Measurements from ENCODE around the gene AQR.
"Not testable (repeated sequence)": the region's sequence is repeated elsewhere in the genome, so short reads cannot be mapped to it uniquely, and the experiment has no call there.

The AQR gene

GRCh38 chr15:34815836-34816235 lies 153.7 kb downstream of the AQR start:
- no peak overlapping the region for H3K9ac ChIP-seq (ENCODE audit: low read length)
- H3K27me3 ChIP-seq (ENCODE audit: control insufficient read depth, insufficient read depth, low read length) = no peaks in the 10 kb centered on the region
- peaks cover 3% of the 10 kb centered on the region; the same call in 1 of the 2 replicates for H3K4me1 ChIP-seq (ENCODE audit: control insufficient read depth, insufficient read depth, low read length)
- no peak overlapping the region for H3K4me3 ChIP-seq (ENCODE audit: low read depth, low read length)
- no peaks in the 10 kb centered on the region for H3K9me3 ChIP-seq (ENCODE audit: control insufficient read depth, insufficient read depth, low read depth, low read length)
- no peaks in the 10 kb centered on the region for H3K36me3 ChIP-seq (ENCODE audit: control insufficient read depth, insufficient read depth, low read length)
- no peak overlapping the region for H3K27ac ChIP-seq (ENCODE audit: low read depth, low read length)

GRCh38 chr15:34813446-34814190 lies 155.9 kb downstream of the AQR start:
- Histone ChIP-seq H3K9ac (ENCODE audit: low read length) (peak overlapping the region; percentile 54), H3K27ac (ENCODE audit: low read depth, low read length) (peak overlapping the region; percentile 4; the same call in 1 of the 2 replicates), H3K4me3 (ENCODE audit: low read depth, low read length) (no peak overlapping the region), H3K36me3 (ENCODE audit: control insufficient read depth, insufficient read depth, low read length) (no peaks in the 10 kb centered on the region), H3K9me3 (ENCODE audit: control insufficient read depth, insufficient read depth, low read depth, low read length) (no peaks in the 10 kb centered on the region), H3K27me3 (ENCODE audit: control insufficient read depth, insufficient read depth, low read length) (no peaks in the 10 kb centered on the region), H3K4me1 (ENCODE audit: control insufficient read depth, insufficient read depth, low read length) (peaks cover 5% of the 10 kb centered on the region; the same call in 1 of the 2 replicates)

- H3K36me3 ChIP-seq (ENCODE audit: control insufficient read depth, insufficient read depth, low read length); H3K4me3 ChIP-seq (ENCODE audit: low read depth, low read length); H3K9ac ChIP-seq (ENCODE audit: low read length); H3K9me3 ChIP-seq (ENCODE audit: control insufficient read depth, insufficient read depth, low read depth, low read length); H3K4me1 ChIP-seq (ENCODE audit: control insufficient read depth, insufficient read depth, low read length); H3K27me3 ChIP-seq (ENCODE audit: control insufficient read depth, insufficient read depth, low read length): not testable (repeated sequence)
- H3K27ac ChIP-seq (ENCODE audit: low read depth, low read length) = peak overlapping the region; percentile 36; the same call in 1 of the 2 replicates
Observed at GRCh38 chr15:34812868-34813365, 156.6 kb downstream of the AQR start.

GRCh38 chr15:34812369-34812768 lies 157.2 kb downstream of the AQR start:
- no peaks in the 10 kb centered on the region for H3K27me3 ChIP-seq (ENCODE audit: control insufficient read depth, insufficient read depth, low read length)
- no peaks in the 10 kb centered on the region for H3K36me3 ChIP-seq (ENCODE audit: control insufficient read depth, insufficient read depth, low read length)
- H3K27ac ChIP-seq (ENCODE audit: low read depth, low read length) = peak overlapping the region; percentile 36; the same call in 1 of the 2 replicates
- peaks cover 5% of the 10 kb centered on the region; the same call in 1 of the 2 replicates for H3K4me1 ChIP-seq (ENCODE audit: control insufficient read depth, insufficient read depth, low read length)
- H3K4me3 ChIP-seq (ENCODE audit: low read depth, low read length) = no peak overlapping the region
- no peak overlapping the region for H3K9ac ChIP-seq (ENCODE audit: low read length)
- peaks cover 3% of the 10 kb centered on the region; the same call in 1 of the 2 replicates for H3K9me3 ChIP-seq (ENCODE audit: control insufficient read depth, insufficient read depth, low read depth, low read length)

- Histone ChIP-seq H3K4me3 (ENCODE audit: low read depth, low read length) (no peak overlapping the region), H3K9ac (ENCODE audit: low read length) (peak overlapping the region; percentile 47), H3K27ac (ENCODE audit: low read depth, low read length) (peak overlapping the region; percentile 11; the same call in 1 of the 2 replicates)
Observed at GRCh38 chr15:34810443-34811129, 159.0 kb downstream of the AQR start.

GRCh38 chr15:34809186-34809585 lies 160.4 kb downstream of the AQR start:
- peaks cover 5% of the 10 kb centered on the region; the same call in 1 of the 2 replicates for H3K4me1 ChIP-seq (ENCODE audit: control insufficient read depth, insufficient read depth, low read length)
- no peaks in the 10 kb centered on the region for H3K36me3 ChIP-seq (ENCODE audit: control insufficient read depth, insufficient read depth, low read length)
- no peak overlapping the region for H3K27ac ChIP-seq (ENCODE audit: low read depth, low read length)
- no peaks in the 10 kb centered on the region for H3K27me3 ChIP-seq (ENCODE audit: control insufficient read depth, insufficient read depth, low read length)
- no peak overlapping the region for H3K9ac ChIP-seq (ENCODE audit: low read length)
- peaks cover 14% of the 10 kb centered on the region for H3K9me3 ChIP-seq (ENCODE audit: control insufficient read depth, insufficient read depth, low read depth, low read length)
- no peak overlapping the region for H3K4me3 ChIP-seq (ENCODE audit: low read depth, low read length)

More at GRCh38 chr15:34810443-34811129, 159.0 kb downstream of the AQR start:
- H3K36me3 ChIP-seq (ENCODE audit: control insufficient read depth, insufficient read depth, low read length) = no peaks in the 10 kb centered on the region
- H3K27me3 ChIP-seq (ENCODE audit: control insufficient read depth, insufficient read depth, low read length) = no peaks in the 10 kb centered on the region
- H3K9me3 ChIP-seq (ENCODE audit: control insufficient read depth, insufficient read depth, low read depth, low read length) = peaks cover 14% of the 10 kb centered on the region
- H3K4me1 ChIP-seq (ENCODE audit: control insufficient read depth, insufficient read depth, low read length) = peaks cover 5% of the 10 kb centered on the region; the same call in 1 of the 2 replicates

GRCh38 chr15:34808016-34808415 lies 161.5 kb downstream of the AQR start:
- Histone ChIP-seq H3K27ac (ENCODE audit: low read depth, low read length) (no peak overlapping the region), H3K27me3 (ENCODE audit: control insufficient read depth, insufficient read depth, low read length) (no peaks in the 10 kb centered on the region), H3K9me3 (ENCODE audit: control insufficient read depth, insufficient read depth, low read depth, low read length) (peaks cover 14% of the 10 kb centered on the region), H3K9ac (ENCODE audit: low read length) (no peak overlapping the region), H3K4me1 (ENCODE audit: control insufficient read depth, insufficient read depth, low read length) (peaks cover 5% of the 10 kb centered on the region; the same call in 1 of the 2 replicates), H3K4me3 (ENCODE audit: low read depth, low read length) (no peak overlapping the region), H3K36me3 (ENCODE audit: control insufficient read depth, insufficient read depth, low read length) (no peaks in the 10 kb centered on the region)

GRCh38 chr15:34807241-34807640 lies 162.3 kb downstream of the AQR start:
- not testable (repeated sequence) for H3K27ac ChIP-seq (ENCODE audit: low read depth, low read length); H3K4me3 ChIP-seq (ENCODE audit: low read depth, low read length); H3K27me3 ChIP-seq (ENCODE audit: control insufficient read depth, insufficient read depth, low read length); H3K9ac ChIP-seq (ENCODE audit: low read length); H3K4me1 ChIP-seq (ENCODE audit: control insufficient read depth, insufficient read depth, low read length); H3K36me3 ChIP-seq (ENCODE audit: control insufficient read depth, insufficient read depth, low read length)
- peaks cover 14% of the 10 kb centered on the region for H3K9me3 ChIP-seq (ENCODE audit: control insufficient read depth, insufficient read depth, low read depth, low read length)

GRCh38 chr15:34804776-34805175 lies 164.8 kb downstream of the AQR start:
- Histone ChIP-seq H3K36me3 (ENCODE audit: control insufficient read depth, insufficient read depth, low read length) (no peaks in the 10 kb centered on the region), H3K9me3 (ENCODE audit: control insufficient read depth, insufficient read depth, low read depth, low read length) (peaks cover 14% of the 10 kb centered on the region), H3K27ac (ENCODE audit: low read depth, low read length) (no peak overlapping the region), H3K4me1 (ENCODE audit: control insufficient read depth, insufficient read depth, low read length) (peaks cover 4% of the 10 kb centered on the region), H3K4me3 (ENCODE audit: low read depth, low read length) (no peak overlapping the region), H3K27me3 (ENCODE audit: control insufficient read depth, insufficient read depth, low read length) (no peaks in the 10 kb centered on the region), H3K9ac (ENCODE audit: low read length) (no peak overlapping the region)

- Histone ChIP-seq H3K9me3 (ENCODE audit: control insufficient read depth, insufficient read depth, low read depth, low read length) (peaks cover 14% of the 10 kb centered on the region), H3K4me3 (ENCODE audit: low read depth, low read length) (no peak overlapping the region), H3K36me3 (ENCODE audit: control insufficient read depth, insufficient read depth, low read length) (no peaks in the 10 kb centered on the region), H3K27me3 (ENCODE audit: control insufficient read depth, insufficient read depth, low read length) (no peaks in the 10 kb centered on the region), H3K27ac (ENCODE audit: low read depth, low read length) (no peak overlapping the region), H3K4me1 (ENCODE audit: control insufficient read depth, insufficient read depth, low read length) (peaks cover 10% of the 10 kb centered on the region), H3K9ac (ENCODE audit: low read length) (no peak overlapping the region)
Observed at GRCh38 chr15:34804113-34804512, 165.4 kb downstream of the AQR start.
